Raji (cell line): Measurements from ENCODE around the gene STXBP6.

Experiments
- POLR2A ChIP-seq: IDR thresholded peaks from 2 replicates; pipeline ENCODE4 v1.6.1; 2011; ENCODE audit warnings: low read depth, low read length, control low read depth; ENCODE audit not compliant: insufficient read depth

STXBP6 gene

GRCh38 chr14:25067600-25067999, 17.7 kb upstream of the STXBP6 start:
- no peak for TF ChIP-seq POLR2A

- no peak for TF ChIP-seq POLR2A
These were observed 12.0 kb upstream of the STXBP6 start for GRCh38 chr14:25062022-25062321.

GRCh38 chr14:25056688-25057078, 6.7 kb upstream of the STXBP6 start:
- TF ChIP-seq POLR2A = no peak

- no peak for TF ChIP-seq POLR2A
These were observed 6.2 kb upstream of the STXBP6 start for GRCh38 chr14:25055992-25056687.

GRCh38 chr14:25055005-25055404, 5.1 kb upstream of the STXBP6 start:
- TF ChIP-seq POLR2A = no peak

- TF ChIP-seq POLR2A = no peak
These were observed 3.6 kb upstream of the STXBP6 start for GRCh38 chr14:25053585-25053984.

- no peak for TF ChIP-seq POLR2A
These were observed 3.0 kb upstream of the STXBP6 start for GRCh38 chr14:25052921-25053320.

GRCh38 chr14:25052385-25052784, 2.4 kb upstream of the STXBP6 start:
- TF ChIP-seq POLR2A = no peak

- no peak for TF ChIP-seq POLR2A
These were observed 563 bp upstream of the STXBP6 start for GRCh38 chr14:25050269-25051150.

- no peak for TF ChIP-seq POLR2A
These were observed 817 bp downstream of the STXBP6 start for GRCh38 chr14:25049093-25049567.

GRCh38 chr14:25048170-25049016, 1.6 kb downstream of the STXBP6 start:
- TF ChIP-seq POLR2A = no peak

- TF ChIP-seq POLR2A = no peak
These were observed 3.5 kb downstream of the STXBP6 start for GRCh38 chr14:25046301-25046943.

- TF ChIP-seq POLR2A = no peak
These were observed 5.7 kb downstream of the STXBP6 start for GRCh38 chr14:25044106-25044698.

- TF ChIP-seq POLR2A = no peak
These were observed 7.3 kb downstream of the STXBP6 start for GRCh38 chr14:25042362-25043299.

- TF ChIP-seq POLR2A = no peak
These were observed 8.0 kb downstream of the STXBP6 start for GRCh38 chr14:25041898-25042297.
